ENCODE data around the gene PHACTR1.

Gene PHACTR1

DNA sequence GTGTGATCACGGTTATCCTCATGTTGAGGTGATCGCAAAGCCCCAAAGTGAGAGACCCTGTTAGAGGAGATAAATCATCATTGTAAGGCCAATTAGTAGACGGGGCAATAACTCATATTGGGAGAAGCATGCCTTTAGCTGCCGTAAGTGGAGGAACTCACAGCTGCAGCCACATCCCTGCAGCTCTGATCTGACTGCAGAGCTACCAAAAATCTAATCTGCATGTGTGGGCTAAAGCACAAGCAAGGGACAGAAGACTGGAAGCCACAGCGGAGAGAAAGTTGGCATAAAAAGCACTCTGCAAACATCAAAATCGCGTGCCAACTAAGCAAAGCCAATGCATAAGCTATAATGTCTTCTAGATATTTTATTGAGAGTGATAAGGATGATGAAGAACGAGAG is 532.0 kb downstream of the PHACTR1 start:
- DNase-seq, result no peak

- DNase-seq, result no peak
These were observed 532.4 kb downstream of the PHACTR1 start for GRCh38 chr6:13248994-13249393.

GRCh38 chr6:13249817-13250216 is 533.2 kb downstream of the PHACTR1 start:
- no peak for DNase-seq

DNA sequence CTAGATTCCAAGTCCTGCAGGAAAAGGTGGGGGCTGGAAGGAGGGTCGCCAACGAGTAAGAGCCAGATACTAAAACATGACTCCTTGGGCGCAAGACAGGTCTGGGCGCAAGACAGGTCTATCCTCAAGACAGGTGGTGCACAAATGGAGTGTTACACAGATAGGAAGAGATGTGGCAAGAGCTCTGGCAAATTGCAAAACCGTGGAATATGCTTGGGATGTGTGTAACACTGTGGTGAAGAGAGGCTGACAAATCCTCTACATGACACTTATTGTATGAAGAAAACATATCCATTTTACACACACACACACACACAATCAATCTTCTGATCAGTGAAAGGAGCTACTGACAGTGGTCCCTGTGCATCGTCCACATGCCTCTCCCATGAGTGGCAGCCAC is 534.1 kb downstream of the PHACTR1 start:
- DNase-seq, result no peak

DNA sequence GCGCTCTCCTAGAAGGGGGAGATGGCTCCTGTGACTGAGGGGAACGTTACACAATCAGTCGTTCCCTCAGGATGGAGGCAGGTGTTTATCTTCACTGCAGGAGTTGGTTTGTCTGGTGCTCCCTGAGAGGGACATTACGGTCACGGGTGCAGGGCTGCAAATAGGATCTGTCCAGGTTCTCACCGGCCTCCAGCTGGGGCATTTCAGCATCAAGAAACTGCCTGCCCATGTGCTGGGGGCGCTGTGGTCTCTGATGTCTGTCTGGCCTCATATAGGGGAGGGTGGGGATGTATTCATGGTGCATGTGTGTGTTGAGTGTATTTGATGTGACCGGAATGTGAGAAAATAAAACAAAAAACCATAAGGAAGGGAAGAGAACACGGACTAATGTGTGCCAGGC is 534.7 kb downstream of the PHACTR1 start:
- DNase-seq, result no peak

GRCh38 chr6:13252790-13253189 is 536.2 kb downstream of the PHACTR1 start:
- DNase-seq, result no peak

DNA sequence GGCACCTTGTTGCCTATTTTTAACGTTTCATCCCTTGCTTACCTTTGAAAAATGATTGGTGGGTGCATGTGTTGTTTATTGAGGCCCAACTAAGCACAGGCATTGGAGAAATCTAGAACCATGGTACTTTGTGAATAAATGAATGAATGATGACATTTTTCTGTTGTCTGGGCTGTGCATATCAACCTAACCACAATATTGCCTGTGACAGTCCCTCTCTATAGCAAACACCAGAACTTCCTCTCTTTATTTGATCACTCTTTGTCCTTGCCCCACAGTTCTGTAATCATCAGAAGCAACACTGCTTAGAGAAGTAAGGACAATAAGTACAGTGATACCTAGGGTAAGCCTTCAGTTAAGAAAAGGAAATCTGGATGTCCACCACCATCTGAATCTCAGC is 536.7 kb downstream of the PHACTR1 start:
- DNase-seq, result peak; percentile 40

- DNase-seq, result peak; percentile 83
These were observed 539.9 kb downstream of the PHACTR1 start for GRCh38 chr6:13256266-13257001.

GRCh38 chr6:13259393-13259792 is 542.8 kb downstream of the PHACTR1 start:
- no peak for DNase-seq

DNA sequence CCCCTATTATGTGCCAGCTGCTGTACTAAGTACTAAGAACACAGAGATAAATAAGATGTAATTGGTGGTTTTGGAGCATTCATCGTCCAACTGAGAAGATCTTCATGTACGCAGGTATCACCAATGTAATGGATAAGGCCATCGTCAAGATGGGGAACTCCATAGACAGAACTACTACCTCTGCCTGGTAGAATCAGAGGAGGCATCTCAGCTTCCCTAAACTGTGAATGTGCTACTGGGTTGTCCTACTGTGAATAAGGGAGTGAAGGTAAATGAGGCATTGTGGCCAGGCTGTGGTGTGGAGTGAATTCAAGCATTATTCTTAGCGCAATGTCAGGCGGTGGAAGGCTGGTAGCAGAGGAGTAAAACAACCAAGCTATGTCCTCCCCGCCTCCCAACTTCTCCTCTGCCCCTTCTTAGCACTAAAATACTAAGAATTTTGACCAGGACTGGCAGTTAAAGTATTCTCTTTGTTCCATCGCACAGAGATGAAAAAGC is 543.6 kb downstream of the PHACTR1 start:
- DNase-seq, result no peak

DNA sequence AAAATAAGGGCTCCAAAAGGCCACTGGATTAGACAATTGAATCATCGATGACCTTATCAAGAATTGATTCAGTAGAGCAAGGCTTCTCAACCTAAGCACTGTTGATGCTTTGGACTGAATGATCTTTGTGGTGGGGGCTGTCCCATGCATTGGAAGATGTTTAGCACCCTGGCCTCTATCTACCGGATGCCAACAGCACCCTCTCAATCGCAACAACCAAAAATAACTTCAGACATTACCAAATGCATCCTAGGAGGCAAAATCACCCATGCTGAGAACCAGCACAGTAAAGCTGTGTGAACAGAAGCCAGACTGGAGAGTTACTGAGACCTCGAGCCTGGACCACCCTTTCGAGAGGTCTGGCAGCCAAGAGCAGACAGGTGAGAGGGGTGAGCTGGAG is 544.3 kb downstream of the PHACTR1 start:
- DNase-seq, result no peak

DNA sequence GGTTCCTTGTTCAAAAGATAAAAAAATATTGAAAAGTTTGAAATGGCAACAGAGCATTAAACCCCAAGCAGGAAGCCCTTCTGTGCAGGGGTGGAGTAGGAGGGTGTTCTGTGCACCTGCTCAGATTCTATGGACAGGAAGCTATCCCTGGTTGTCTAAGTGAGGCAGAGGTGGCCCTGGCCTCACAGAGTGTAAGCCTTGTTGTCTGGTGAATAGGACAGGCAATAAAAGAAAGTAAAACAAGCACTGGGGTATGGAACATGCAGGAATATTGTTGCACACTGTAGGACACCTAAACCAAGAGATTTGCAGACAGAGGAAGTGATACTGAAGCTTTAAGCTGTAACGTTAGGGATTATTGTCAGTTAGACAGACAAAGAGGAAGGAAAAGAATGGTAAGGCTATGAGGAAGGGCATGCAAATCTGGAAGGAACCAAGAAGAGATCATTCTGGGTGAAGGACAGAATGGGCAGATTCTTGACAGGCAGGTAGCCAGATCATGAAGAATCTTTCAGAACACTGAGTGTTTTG is 545.0 kb downstream of the PHACTR1 start:
- DNase-seq, result peak; percentile 72

DNA sequence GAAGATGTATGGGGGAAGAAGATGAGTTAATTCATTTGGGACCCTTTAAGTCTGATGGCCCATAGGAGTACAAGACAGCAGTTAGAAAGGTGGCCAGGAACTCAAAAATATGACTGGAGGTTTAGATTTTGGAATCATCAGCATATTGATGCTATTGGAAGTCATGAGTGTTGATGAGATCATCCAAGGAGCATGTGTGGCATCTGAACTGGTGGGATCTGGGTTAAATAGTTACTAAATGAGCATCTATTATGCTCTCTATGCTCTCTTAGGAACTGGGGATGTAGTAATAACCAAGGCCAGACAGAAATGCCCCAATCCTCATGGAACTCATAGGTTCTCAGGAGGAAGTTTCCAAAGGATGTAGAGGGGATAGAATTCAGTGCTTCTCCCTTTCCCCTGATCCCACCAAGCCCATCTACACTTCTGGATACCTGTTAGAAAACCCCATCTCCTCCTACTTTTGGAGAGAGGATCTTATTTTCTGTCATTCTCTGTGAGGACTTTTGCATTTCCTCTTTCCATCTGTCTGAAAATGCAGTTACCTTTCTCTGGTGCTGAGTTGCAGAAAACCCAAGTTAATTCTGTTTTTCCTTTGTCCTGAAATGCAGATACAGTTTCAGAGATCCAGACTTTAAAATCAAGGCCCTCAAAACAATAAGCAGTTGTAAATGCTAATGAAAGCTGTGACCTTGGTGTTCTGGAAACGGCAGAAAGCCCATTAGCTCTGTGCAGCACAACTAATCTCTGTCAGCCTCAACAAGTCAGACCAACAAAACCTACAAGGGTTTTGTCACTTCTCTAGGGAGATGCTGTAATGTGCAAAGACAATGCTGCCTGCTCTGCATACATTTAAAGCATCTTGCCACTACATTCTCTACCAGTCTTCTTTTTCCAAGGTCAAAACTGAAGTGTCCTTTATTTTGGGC is 546.0 kb downstream of the PHACTR1 start:
- no peak for DNase-seq

DNA sequence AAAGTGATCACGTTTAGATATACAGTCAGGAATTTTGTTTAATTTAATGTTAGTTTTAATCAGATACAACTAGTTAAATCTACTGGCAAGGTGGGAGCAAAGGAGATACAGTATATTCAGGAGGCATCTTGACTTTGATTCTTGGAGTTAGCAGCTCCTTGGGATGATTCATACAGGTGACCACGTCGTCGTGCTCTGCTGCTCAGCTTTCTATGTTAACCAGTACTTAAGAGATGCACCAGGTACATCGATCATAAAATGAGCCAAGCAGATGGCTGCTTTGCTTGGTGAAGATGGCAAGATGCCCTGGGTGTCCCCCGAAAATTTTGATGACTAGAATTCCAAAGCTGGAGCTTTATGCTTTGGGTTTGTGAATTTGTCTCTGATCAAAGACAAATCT is 547.1 kb downstream of the PHACTR1 start:
- no peak for DNase-seq

DNA sequence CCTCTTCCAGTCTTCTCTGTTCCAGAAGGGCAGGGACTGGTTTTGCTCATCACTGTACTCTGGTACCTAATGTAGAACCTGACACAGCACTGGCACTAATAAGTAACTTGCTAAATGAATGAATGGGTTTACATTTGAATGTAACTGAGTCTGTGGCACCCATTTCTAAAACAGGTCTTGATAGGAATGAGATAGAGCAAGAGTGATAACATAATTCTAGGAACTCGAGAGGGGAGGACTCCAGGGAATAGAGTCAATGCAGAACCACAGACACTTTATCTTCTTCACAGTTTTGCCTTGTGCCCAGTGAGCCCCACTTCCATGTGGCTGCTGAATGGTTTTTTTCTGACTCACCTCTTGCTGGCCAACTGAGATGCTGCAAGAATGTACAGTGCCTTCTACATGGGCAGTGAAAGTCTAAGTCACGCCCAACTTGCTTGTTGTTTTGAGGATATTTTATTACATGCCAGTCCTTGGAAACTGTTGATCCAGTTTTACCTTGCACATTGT is 550.6 kb downstream of the PHACTR1 start:
- DNase-seq, result no peak

DNA sequence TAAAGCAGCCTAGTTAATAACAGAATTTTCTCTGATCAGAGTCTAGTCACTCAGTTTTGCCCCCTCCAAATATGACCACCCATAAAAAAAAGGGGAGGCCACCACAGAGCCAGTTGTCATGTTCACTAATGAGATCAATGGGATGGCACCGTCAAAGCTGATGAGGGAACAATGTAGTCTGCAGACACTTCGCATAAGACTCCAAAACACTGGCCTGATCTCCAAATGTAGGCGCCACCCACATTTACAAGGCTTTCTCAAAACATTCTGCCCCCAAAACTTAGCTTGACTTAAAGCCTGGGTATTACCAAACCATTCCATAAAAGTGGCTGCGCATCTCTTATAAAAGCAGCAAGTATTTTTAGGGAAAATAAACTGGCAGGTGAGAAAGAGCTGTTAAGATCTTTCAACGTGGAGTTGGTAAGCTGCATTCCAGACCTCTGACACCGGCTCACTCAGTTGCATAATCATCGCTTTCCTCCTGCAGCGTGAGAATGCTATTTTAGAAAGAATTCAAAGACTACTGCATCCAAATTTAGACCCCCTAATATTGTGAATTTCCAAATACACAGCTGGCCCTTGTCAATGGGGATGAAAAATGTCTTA is 552.4 kb downstream of the PHACTR1 start:
- no peak for DNase-seq

GRCh38 chr6:13272131-13273046 is 555.8 kb downstream of the PHACTR1 start:
- peak; percentile 80 for DNase-seq

- peak; percentile 32 for DNase-seq
These were observed 556.8 kb downstream of the PHACTR1 start for GRCh38 chr6:13273202-13273930.

DNA sequence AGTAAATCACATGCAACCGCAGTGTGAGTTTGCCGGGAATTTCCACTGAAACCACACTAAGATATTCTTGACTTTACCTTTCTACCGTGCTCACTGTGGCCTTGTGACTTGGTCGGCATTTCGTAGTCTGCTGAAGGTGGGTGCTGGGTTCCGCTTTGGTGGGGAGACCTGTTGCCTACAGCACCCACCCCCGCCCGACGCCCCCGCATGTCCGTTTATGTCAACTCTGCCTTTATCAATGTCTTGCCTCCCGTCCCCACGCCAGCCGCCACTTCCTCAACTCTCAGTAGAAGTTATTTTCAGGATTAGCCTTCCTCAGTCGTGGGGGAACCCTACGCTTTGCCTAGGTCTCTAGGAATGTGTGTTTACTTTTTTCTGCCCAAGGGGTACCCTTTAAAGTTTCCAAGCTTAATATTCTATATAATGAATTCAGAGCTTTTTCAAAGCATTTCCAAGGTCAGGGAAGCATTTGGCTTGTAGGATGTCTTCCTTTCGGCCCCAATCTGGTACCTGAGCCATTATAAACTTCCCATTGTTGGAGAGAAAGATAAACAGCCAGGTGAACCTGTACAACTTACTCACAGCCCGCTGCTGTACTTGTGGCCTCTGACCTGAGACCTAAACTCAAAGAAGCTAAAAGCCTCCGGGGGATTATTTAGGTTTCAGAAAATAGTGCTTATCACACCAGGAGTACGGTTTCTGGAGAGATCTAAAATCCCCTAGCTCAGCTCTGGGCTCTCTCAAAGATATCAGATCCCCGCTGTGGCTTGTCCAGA is 557.6 kb downstream of the PHACTR1 start:
- DNase-seq, result peak; percentile 69

DNA sequence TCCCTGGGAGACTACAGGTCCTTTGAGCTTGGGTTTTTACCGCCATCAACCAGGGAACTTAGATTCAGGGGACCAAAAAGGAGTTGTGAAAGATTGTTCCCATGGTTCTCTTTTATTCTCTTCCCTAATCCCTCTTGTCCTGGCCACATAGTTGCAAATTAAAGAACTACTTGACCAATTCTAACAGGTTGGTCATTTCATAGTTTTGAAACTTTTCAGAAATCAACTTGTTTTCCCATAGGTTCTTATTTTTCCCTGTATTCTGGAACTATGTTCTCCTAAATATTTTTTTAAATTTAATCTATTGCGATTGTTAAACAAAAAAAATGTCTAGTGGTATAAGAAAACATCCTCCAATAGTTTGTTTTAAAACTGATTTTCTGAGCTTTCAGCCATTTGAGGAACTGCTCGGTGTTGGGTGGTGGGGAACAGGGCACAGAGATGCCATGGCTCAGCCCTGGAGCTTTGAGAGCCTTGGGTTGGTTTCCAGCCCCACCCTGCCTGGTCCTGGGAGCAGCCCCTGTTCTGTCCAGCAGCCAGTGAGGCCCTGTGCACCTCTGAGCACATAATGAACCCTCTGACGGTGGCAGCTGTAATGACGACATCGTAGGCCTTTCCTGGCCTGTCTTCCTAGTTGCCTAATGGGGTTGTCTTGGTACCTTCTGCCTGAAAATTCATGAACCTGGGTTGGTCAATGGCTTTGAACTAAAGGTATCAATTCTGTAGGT is 558.3 kb downstream of the PHACTR1 start:
- no peak for DNase-seq
